HG02798 (cell line): ENCODE measurements around the gene GIT1.

Experiments
- ATAC-seq: cut with Tn5 transposase; IDR thresholded peaks from one replicate; pipeline ENCODE4 v1.9.1; 2021; ENCODE audit warnings: mild to moderate bottlenecking; ENCODE audit not compliant: unreplicated experiment, poor library complexity

The GIT1 gene

GRCh38 chr17:29589524-29590410 is at the start of gene GIT1:
Gene GIT1 (minus strand): TSS chr17:29589648. CDS start chr17:29589378, 270 bp downstream.
- peak; percentile 73 for ATAC-seq

- ATAC-seq: no peak
These were observed 44.4 kb upstream of the GIT1 start for GRCh38 chr17:29633886-29634285.

GRCh38 chr17:29630630-29631193 is 41.3 kb upstream of the GIT1 start:
- ATAC-seq: no peak

GRCh38 chr17:29629839-29630238 is 40.4 kb upstream of the GIT1 start:
- ATAC-seq: no peak

- ATAC-seq: no peak
These were observed 39.2 kb upstream of the GIT1 start for GRCh38 chr17:29628644-29629043.

GRCh38 chr17:29627951-29628350 is 38.5 kb upstream of the GIT1 start:
- ATAC-seq: no peak

- no peak for ATAC-seq
These were observed 35.7 kb upstream of the GIT1 start for GRCh38 chr17:29625037-29625750.

GRCh38 chr17:29624586-29624985 is 35.1 kb upstream of the GIT1 start:
- ATAC-seq: no peak

- no peak for ATAC-seq
These were observed 33.8 kb upstream of the GIT1 start for GRCh38 chr17:29623283-29623647.

GRCh38 chr17:29622337-29623282 is 33.2 kb upstream of the GIT1 start, which contains the start of gene CORO6:
Gene CORO6 (minus strand): TSS chr17:29622912. CDS start chr17:29621421, 1,491 bp downstream.
- ATAC-seq: peak; percentile 53

GRCh38 chr17:29621751-29622194 is 32.3 kb upstream of the GIT1 start:
- ATAC-seq: no peak

GRCh38 chr17:29620779-29621500 is 31.5 kb upstream of the GIT1 start:
- ATAC-seq: no peak

- no peak for ATAC-seq
These were observed 30.8 kb upstream of the GIT1 start for GRCh38 chr17:29620271-29620670.

GRCh38 chr17:29619251-29619650 is 29.8 kb upstream of the GIT1 start:
- no peak for ATAC-seq

- ATAC-seq: no peak
These were observed 29.0 kb upstream of the GIT1 start for GRCh38 chr17:29618272-29619065.

GRCh38 chr17:29617481-29618271 is 28.2 kb upstream of the GIT1 start:
- ATAC-seq: peak; percentile 32

- ATAC-seq: peak; percentile 54
These were observed 27.7 kb upstream of the GIT1 start for GRCh38 chr17:29617125-29617480.
